Measurements from ENCODE around the gene NLRP1. TPM values are rescaled to one million over a fixed set of nuclear protein-coding genes. Genes with fewer than 3 reads are reported as not detected.

NLRP1 gene
- total and polyA plus RNA-seq, 2 of the 13 experiments (the other 11 are each of a cell fraction or from before 2014, with no cell fraction given) = 3.4 to 3.7 TPM

GRCh38 chr17:5486206-5487124, 97.8 kb downstream of the NLRP1 start, which contains the start of gene MIS12 (continued):
- TF ChIP-seq ZNF407 (CRISPR knock-in tag; IDR thresholded peaks at IDR 0.05; ENCODE audit: not compliant biosample characterization) (no peak), HMG20B (CRISPR knock-in tag; conservative IDR thresholded peaks at IDR 0.05) (0 out of 2 replicates have a peak, but pooled peaks have one; percentile 53), RXRB (CRISPR knock-in tag; IDR thresholded peaks at IDR 0.05; ENCODE audit: borderline replicate concordance) (peak; percentile 57), SRF (IDR thresholded peaks at IDR 0.05; ENCODE audit: low read depth, low read length) (no peak), MIER2 (CRISPR knock-in tag; IDR thresholded peaks at IDR 0.05) (no peak), TERF1 (CRISPR knock-in tag; IDR thresholded peaks at IDR 0.05) (0 out of 2 replicates have a peak, but pooled peaks have one; percentile 78), ZNF350 (CRISPR knock-in tag; IDR thresholded peaks at IDR 0.05; ENCODE audit: borderline replicate concordance, low read depth) (peak; percentile 72), ZKSCAN5 (CRISPR knock-in tag; IDR thresholded peaks at IDR 0.05) (no peak), ZSCAN22 (CRISPR knock-in tag; IDR thresholded peaks at IDR 0.05) (no peak), NCOA1 (CRISPR knock-in tag; IDR thresholded peaks at IDR 0.05) (peak; percentile 82; the same call in 1 of the 2 replicates), AGO2 (optimal IDR thresholded peaks at IDR 0.05; ENCODE audit: low read depth, low read length) (peak; percentile 72), CHD2 (IDR thresholded peaks at IDR 0.05; ENCODE audit: low read depth, low read length) (0 out of 2 replicates have a peak, but pooled peaks have one; percentile 40), MAZ (IDR thresholded peaks at IDR 0.05; ENCODE audit: borderline replicate concordance, low read depth, low read length) (peak; percentile 56; the same call in 1 of the 2 replicates), MAZ (CRISPR knock-in tag; IDR thresholded peaks at IDR 0.05; ENCODE audit: low read depth) (no peak; the same call in 1 of the 2 replicates), ZNF777 (CRISPR knock-in tag; IDR thresholded peaks at IDR 0.05) (0 out of 2 replicates have a peak, but pooled peaks have one; percentile 46), ZZZ3 (CRISPR knock-in tag; IDR thresholded peaks at IDR 0.05; ENCODE audit: borderline replicate concordance) (peak; percentile 80; the same call in 1 of the 2 replicates), KLF15 (CRISPR knock-in tag; IDR thresholded peaks at IDR 0.05; ENCODE audit: borderline replicate concordance) (no peak; the same call in 1 of the 2 replicates), LBX2 (CRISPR knock-in tag; IDR thresholded peaks at IDR 0.05; ENCODE audit: borderline replicate concordance) (peak; percentile 50; the same call in 1 of the 2 replicates), PHF8 (CRISPR knock-in tag; IDR thresholded peaks at IDR 0.05) (peak; percentile 97)

All from HepG2 (cell line).